Neural progenitor cell (in vitro differentiated cells): ENCODE measurements around the gene CDCA5. TPM values are rescaled to one million over a fixed set of nuclear protein-coding genes. Genes with fewer than 3 reads are reported as not detected.

Experiments used
- DNase-seq: peaks from one replicate; pipeline ENCODE4 v3.0.0-alpha.2; 2016; ENCODE audit warnings: low spot score
- H2AFZ ChIP-seq: fragments of 200-600 bp; sonication (generic); replicated peaks from 2 replicates; pipeline ENCODE4 v1.6.1; 2016; ENCODE audit warnings: antibody characterized with exemption
- H3F3A ChIP-seq: fragments of 200-600 bp; sonication (generic); 2 replicates; pipeline ENCODE4 v1.6.1; 2016; ENCODE audit warnings: antibody characterized with exemption, low read depth
- H3K27ac ChIP-seq: fragments of 200-600 bp; sonication (generic); 2 replicates; pipeline ENCODE4 v1.5.1; 2016; ENCODE audit warnings: mild to moderate bottlenecking
- H3K27me3 ChIP-seq: fragments of 200-600 bp; sonication (generic); 2 replicates; pipeline ENCODE4 v1.6.1; 2016; ENCODE audit warnings: mild to moderate bottlenecking, moderate library complexity
- H3K36me3 ChIP-seq: fragments of 200-600 bp; sonication (generic); 2 replicates; pipeline ENCODE4 v1.5.1; 2016
- H3K4me1 ChIP-seq: fragments of 200-600 bp; sonication (generic); 2 replicates; pipeline ENCODE4 v1.6.1; 2016; ENCODE audit warnings: mixed run types
- H3K4me2 ChIP-seq: fragments of 200-600 bp; sonication (generic); 2 replicates; pipeline ENCODE4 v1.6.1; 2016
- H3K4me3 ChIP-seq: fragments of 200-600 bp; sonication (generic); 2 replicates; pipeline ENCODE4 v1.5.1; 2016
- H3K79me2 ChIP-seq: fragments of 200-600 bp; sonication (generic); 2 replicates; pipeline ENCODE4 v1.6.1; 2016; ENCODE audit warnings: low read depth
- H3K9ac ChIP-seq: fragments of 200-600 bp; sonication (generic); 2 replicates; pipeline ENCODE4 v1.6.1; 2016
- H3K9me3 ChIP-seq: fragments of 200-600 bp; sonication (generic); 2 replicates; pipeline ENCODE4 v1.5.1; 2016; ENCODE audit warnings: low read depth
- H4K20me1 ChIP-seq: fragments of 200-600 bp; sonication (generic); 2 replicates; pipeline ENCODE4 v1.6.1; 2016; ENCODE audit warnings: low read depth
- H3K27ac Mint-ChIP-seq: 3 replicates; pipeline ENCODE4 v1.8.0; 2021; ENCODE audit warnings: mixed read lengths
- H3K27me3 Mint-ChIP-seq: 2 replicates; pipeline ENCODE4 v1.8.0; 2022; ENCODE audit warnings: low read depth, mild to moderate bottlenecking, inconsistent platforms, moderate library complexity, mixed read lengths; ENCODE audit not compliant: insufficient read depth
- H3K36me3 Mint-ChIP-seq: 3 replicates; pipeline ENCODE4 v1.8.0; 2021; ENCODE audit warnings: mixed read lengths
- H3K4me1 Mint-ChIP-seq: 3 replicates; pipeline ENCODE4 v1.8.0; 2021; ENCODE audit warnings: mixed read lengths
- H3K4me3 Mint-ChIP-seq: 3 replicates; pipeline ENCODE4 v1.8.0; 2021; ENCODE audit warnings: mild to moderate bottlenecking, moderate library complexity, mixed read lengths
- H3K9me3 Mint-ChIP-seq: 3 replicates; pipeline ENCODE4 v1.8.0; 2020; ENCODE audit warnings: mixed read lengths
- EZH2 ChIP-seq: fragments of 200-600 bp; sonication (generic); IDR thresholded peaks from 2 replicates; pipeline ENCODE4 v1.6.1; 2017; ENCODE audit warnings: antibody characterized with exemption, mild to moderate bottlenecking, moderate library complexity
- EZH2phosphoT487 ChIP-seq: fragments of 200-600 bp; sonication (generic); IDR thresholded peaks from 2 replicates; pipeline ENCODE4 v1.6.1; 2017; ENCODE audit warnings: antibody characterized with exemption
- total RNA-seq: library from RNA; depleted of rRNA; stranded (reverse); fragments of >200 nt; gene quantifications from 2 replicates; pipeline ENCODE4 v1.2.3, GENCODE V29; 2015; ENCODE audit warnings: low replicate concordance
- TF ChIP-seq, protein P1 (sequence below): fragments of 200-600 bp; sonication (generic); IDR thresholded peaks from 2 replicates; pipeline ENCODE4 v1.5.1; 2017; ENCODE audit warnings: antibody characterized with exemption, mild to moderate bottlenecking

Gene CDCA5
- total RNA-seq, 1 donor from 2014 or later: 46.7 TPM

GRCh38 chr11:65103476-65103875, 19.6 kb upstream of the CDCA5 start:
- peaks cover 3% of the 10 kb centered on the region for H3K4me1 Mint-ChIP-seq
- H3K27me3 Mint-ChIP-seq: peaks cover 2% of the 10 kb centered on the region
- no peaks in the 10 kb centered on the region for H3K9me3 ChIP-seq
- H4K20me1 ChIP-seq: no peaks in the 10 kb centered on the region
- no peaks in the 10 kb centered on the region for H3K9me3 Mint-ChIP-seq
- peaks cover 8% of the 10 kb centered on the region for H3F3A ChIP-seq
- H3K4me1 ChIP-seq: no peaks in the 10 kb centered on the region
- peaks cover 2% of the 10 kb centered on the region for H3K36me3 Mint-ChIP-seq
- peaks cover 16% of the 10 kb centered on the region for H3K79me2 ChIP-seq
- TF ChIP-seq, protein P1, sequence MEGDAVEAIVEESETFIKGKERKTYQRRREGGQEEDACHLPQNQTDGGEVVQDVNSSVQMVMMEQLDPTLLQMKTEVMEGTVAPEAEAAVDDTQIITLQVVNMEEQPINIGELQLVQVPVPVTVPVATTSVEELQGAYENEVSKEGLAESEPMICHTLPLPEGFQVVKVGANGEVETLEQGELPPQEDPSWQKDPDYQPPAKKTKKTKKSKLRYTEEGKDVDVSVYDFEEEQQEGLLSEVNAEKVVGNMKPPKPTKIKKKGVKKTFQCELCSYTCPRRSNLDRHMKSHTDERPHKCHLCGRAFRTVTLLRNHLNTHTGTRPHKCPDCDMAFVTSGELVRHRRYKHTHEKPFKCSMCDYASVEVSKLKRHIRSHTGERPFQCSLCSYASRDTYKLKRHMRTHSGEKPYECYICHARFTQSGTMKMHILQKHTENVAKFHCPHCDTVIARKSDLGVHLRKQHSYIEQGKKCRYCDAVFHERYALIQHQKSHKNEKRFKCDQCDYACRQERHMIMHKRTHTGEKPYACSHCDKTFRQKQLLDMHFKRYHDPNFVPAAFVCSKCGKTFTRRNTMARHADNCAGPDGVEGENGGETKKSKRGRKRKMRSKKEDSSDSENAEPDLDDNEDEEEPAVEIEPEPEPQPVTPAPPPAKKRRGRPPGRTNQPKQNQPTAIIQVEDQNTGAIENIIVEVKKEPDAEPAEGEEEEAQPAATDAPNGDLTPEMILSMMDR: no peak
- TF ChIP-seq EZH2 (no peak), EZH2phosphoT487 (no peak)
- H3K4me3 ChIP-seq: no peak overlapping the region
- no peaks in the 10 kb centered on the region for H3K36me3 ChIP-seq
- H3K9ac ChIP-seq: peak overlapping the region; percentile 60
- no peak overlapping the region for H3K4me2 ChIP-seq
- no peak overlapping the region for H3K27ac ChIP-seq
- no peak overlapping the region for H3K27ac Mint-ChIP-seq
- H3K27me3 ChIP-seq: no peaks in the 10 kb centered on the region
- H2AFZ ChIP-seq: no peak overlapping the region
- no peak for DNase-seq
- no peak overlapping the region for H3K4me3 Mint-ChIP-seq

- no peaks in the 10 kb centered on the region for H3K9me3 Mint-ChIP-seq
- H3K36me3 ChIP-seq: no peaks in the 10 kb centered on the region
- peak overlapping the region; percentile 52 for H3K9ac ChIP-seq
- peaks cover 6% of the 10 kb centered on the region for H3K36me3 Mint-ChIP-seq
- H3K79me2 ChIP-seq: peaks cover 24% of the 10 kb centered on the region
- DNase-seq: no peak
- no peak for TF ChIP-seq EZH2phosphoT487
- TF ChIP-seq EZH2: no peak
- TF ChIP-seq, protein P1: no peak
- no peak overlapping the region for H2AFZ ChIP-seq
- peaks cover 2% of the 10 kb centered on the region for H3K27me3 Mint-ChIP-seq
- no peak overlapping the region for H3K4me3 Mint-ChIP-seq
- H3K4me2 ChIP-seq: no peak overlapping the region
- no peaks in the 10 kb centered on the region for H3K27me3 ChIP-seq
- no peak overlapping the region for H3K27ac ChIP-seq
- peaks cover 5% of the 10 kb centered on the region for H4K20me1 ChIP-seq
- no peaks in the 10 kb centered on the region for H3K9me3 ChIP-seq
- H3F3A ChIP-seq: peaks cover 8% of the 10 kb centered on the region
- H3K4me1 Mint-ChIP-seq: peaks cover 3% of the 10 kb centered on the region
- peaks cover under 1% of the 10 kb centered on the region for H3K4me1 ChIP-seq
- H3K27ac Mint-ChIP-seq: no peak overlapping the region
- no peak overlapping the region for H3K4me3 ChIP-seq
Observed at GRCh38 chr11:65102142-65103095, 18.6 kb upstream of the CDCA5 start.

DNA sequence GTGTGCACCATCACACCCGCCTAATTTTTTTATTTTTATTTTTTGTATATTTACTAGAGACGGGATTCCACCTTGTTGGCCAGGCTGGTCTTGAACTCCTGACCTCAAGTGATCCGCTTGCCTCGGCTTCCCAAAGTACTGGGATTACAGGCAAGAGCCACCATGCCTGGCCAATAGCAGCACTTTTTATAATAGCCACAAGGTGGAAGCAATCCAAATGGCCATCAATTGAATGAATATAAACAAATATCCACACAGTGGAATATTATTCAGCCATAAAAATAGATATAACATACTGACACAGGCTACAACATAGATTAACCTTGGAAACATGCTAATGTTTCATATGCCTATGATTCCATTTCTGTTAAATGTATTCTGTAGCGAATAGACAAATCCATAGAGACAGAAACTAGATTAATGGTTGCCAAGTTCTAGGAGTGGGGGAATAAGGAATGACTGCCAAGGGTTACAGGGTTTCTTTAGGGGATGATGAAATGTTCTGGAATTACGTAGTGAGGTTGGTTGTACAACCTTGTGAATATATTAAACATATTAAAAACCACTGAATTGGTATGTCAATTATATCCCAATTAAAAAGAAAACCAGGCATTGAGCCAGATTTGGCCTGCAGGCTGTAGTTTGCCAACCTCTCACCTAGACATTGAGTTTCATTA, 17.0 kb upstream of the CDCA5 start:
- Mint-ChIP-seq H3K27me3 (peaks cover 2% of the 10 kb centered on the region), H3K4me3 (no peak overlapping the region), H3K9me3 (no peaks in the 10 kb centered on the region), H3K36me3 (peaks cover 6% of the 10 kb centered on the region), H3K27ac (no peak overlapping the region), H3K4me1 (peaks cover 1% of the 10 kb centered on the region)
- no peak overlapping the region for H2AFZ ChIP-seq
- no peak overlapping the region for H3K9ac ChIP-seq
- H3K9me3 ChIP-seq: no peaks in the 10 kb centered on the region
- H3K36me3 ChIP-seq: no peaks in the 10 kb centered on the region
- H3K4me3 ChIP-seq: no peak overlapping the region
- no peaks in the 10 kb centered on the region for H3K27me3 ChIP-seq
- no peak overlapping the region for H3K27ac ChIP-seq
- TF ChIP-seq, protein P1: no peak
- TF ChIP-seq EZH2 (no peak), EZH2phosphoT487 (no peak)
- DNase-seq: no peak
- peaks cover 27% of the 10 kb centered on the region for H3K79me2 ChIP-seq
- peaks cover 13% of the 10 kb centered on the region for H4K20me1 ChIP-seq
- no peak overlapping the region for H3K4me2 ChIP-seq
- H3K4me1 ChIP-seq: peaks cover 7% of the 10 kb centered on the region
- H3F3A ChIP-seq: peaks cover 15% of the 10 kb centered on the region
